Measurements from ENCODE around the gene EIF5A2.

- TF ChIP-seq CTCF (IDR thresholded peaks at IDR 0.05; ENCODE audit: low read depth, low read length) (no peak), EZH2phosphoT487 (IDR thresholded peaks at IDR 0.05; ENCODE audit: low read depth) (no peak)
These were observed 5.8 kb upstream of the EIF5A2 start for GRCh38 chr3:170914212-170914611.

Data from OCI-LY3 (cell line).